GM19239 (cell line): Measurements from ENCODE around the gene C9.
A peak's percentile ranks its signal among the peaks of the same experiment; 100 is the strongest.
"Not testable (repeated sequence)": the region's sequence is repeated elsewhere in the genome, so short reads cannot be mapped to it uniquely, and the experiment has no call there.

Experiments used
- DNase-seq: peaks from one replicate; pipeline ENCODE4 v3.0.0; 2011; ENCODE audit warnings: low spot score; ENCODE audit not compliant: insufficient read length
- FAIRE-seq: peaks from 2 replicates; lab custom pipeline; 2011; peaks lifted over from hg19 to GRCh38; lab: Jason Lieb, UNC

C9 gene

DNA sequence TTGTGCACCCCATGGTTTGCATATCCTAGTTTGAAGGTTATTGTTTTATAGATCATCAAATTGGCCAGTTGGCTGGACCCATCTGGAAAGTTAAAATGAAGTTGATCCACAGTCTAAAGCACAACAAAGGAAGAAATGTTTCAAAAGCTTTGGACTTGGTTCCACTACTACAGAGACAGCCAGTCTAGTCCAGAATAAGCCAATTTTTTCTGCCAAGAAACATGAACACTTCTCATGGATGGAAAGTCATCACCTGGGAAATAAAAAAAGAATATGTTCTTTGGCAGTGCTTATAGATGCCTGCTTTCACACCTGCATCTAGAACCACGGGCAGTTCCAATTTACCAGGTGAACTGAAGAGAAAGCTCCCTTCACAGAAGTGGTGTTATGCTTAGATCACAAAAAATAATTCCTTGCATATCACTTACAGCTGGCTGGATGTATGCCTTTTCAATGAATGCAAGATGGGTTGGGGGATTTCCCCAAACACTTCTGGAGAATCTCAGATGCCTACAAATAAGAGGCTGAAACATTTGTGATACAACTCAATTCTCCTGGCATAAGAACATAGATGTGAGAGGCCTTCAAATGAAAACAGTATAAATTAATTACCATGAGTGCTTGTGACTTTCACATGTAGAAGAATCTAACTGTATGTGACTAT, 26.9 kb downstream of the C9 start:
- DNase-seq (no peak), FAIRE-seq (no peak)

DNA sequence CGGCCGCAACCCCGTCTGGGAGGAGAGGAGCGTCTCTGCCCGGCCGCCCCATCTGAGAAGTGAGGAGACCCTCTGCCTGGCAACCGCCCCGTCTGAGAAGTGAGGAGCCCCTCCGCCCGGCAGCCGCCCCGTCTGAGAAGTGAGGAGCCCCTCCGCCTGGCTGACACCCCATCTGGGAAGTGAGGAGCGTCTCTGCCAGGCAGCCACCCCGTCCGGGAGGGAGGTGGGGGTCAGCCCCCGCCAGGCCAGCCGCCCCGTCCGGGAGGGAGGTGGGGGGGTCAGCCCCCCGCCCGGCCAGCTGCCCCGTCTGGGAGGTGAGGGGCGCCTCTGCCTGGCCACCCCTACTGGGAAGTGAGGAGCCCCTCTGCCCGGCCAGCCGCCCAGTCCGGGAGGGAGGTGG, 30.0 kb downstream of the C9 start:
- not testable (repeated sequence) for DNase-seq, FAIRE-seq

DNA sequence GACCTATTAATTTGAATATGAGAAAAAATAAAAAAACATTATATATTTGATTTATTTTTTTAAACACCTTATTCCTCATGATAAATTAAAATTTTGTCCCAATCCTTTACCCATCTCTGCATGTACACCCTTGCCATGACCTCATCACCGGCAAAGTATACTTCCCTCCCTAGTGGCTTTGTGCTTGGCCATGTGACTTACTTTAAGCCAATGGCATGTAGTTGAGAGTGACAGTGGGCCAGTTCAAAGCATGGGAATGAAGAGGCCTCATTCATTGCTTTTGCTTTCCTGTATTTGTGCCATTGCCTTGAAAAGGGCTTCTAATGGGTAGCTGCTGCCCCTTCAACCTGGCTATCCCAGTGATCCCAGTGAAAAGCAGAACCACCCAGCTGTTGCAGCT, 31.2 kb downstream of the C9 start:
- FAIRE-seq, result no peak
- no peak for DNase-seq

- FAIRE-seq (no peak), DNase-seq (no peak)
These were observed 32.4 kb downstream of the C9 start for GRCh38 chr5:39331861-39332381.

GRCh38 chr5:39328731-39329130, 35.6 kb downstream of the C9 start:
- FAIRE-seq (no peak), DNase-seq (no peak)

- no peak for FAIRE-seq
These were observed 40.8 kb downstream of the C9 start for GRCh38 chr5:39323542-39323941.

GRCh38 chr5:39319395-39319794, 44.9 kb downstream of the C9 start:
- FAIRE-seq (no peak), DNase-seq (no peak)

More at GRCh38 chr5:39323542-39323941, 40.8 kb downstream of the C9 start:
- DNase-seq, result no peak

DNA sequence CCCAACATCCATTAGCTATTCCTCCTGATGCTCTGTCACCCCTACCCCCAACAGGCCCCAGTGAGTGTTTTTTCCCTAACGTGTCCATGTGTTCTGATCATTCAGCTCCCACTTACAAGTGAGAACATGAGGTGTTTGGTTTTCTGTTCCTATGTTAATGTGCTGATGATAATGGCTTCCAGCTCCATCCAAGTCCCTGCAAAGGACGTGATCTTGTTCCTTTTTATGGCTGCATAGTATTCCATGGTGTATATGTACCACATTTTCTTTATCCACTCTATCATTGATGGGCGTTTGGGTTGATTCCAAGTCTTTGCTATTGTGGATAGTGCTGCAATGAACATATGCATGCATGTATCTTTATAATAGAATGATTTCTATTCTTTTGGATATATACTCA, 47.8 kb downstream of the C9 start:
- DNase-seq, FAIRE-seq: not testable (repeated sequence)

DNA sequence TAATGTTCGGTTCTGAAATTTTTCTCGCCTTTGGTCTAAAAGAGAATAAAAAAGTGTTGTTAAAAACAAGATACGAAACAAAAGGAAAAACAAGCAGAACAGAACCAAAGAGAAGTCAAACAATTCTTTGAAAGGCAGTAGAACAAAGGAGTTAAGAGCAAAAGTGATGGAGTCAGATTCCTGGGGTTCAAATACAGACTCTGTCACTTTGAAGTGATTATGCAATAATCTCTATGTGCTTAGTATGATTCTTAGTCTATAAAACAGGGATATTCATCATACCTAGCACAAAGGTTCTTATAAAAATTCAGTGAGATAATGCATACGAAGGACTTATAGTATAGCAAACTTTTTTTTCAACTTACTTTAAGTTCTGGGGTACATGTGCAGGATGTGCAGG, 48.3 kb downstream of the C9 start:
- FAIRE-seq, result no peak
- DNase-seq, result no peak

DNA sequence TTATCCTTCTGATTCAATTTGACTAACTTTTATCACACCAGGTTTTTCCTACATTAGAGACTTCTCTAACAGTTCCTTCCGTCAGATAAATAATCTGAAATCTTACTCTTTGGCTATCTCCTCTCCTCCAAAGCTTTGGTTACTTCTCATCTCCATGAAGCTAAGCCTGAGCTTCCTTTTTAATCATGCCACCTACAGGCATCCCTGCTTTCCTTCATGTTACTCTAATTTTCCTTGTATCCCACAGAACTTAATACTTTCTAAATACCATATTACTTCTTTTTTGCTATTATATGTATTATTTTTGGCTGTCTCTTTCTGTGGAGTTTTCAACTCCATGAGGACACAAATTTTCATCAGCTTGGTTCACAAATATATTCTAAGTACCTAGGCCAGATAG, 49.7 kb downstream of the C9 start:
- no peak for DNase-seq

DNA sequence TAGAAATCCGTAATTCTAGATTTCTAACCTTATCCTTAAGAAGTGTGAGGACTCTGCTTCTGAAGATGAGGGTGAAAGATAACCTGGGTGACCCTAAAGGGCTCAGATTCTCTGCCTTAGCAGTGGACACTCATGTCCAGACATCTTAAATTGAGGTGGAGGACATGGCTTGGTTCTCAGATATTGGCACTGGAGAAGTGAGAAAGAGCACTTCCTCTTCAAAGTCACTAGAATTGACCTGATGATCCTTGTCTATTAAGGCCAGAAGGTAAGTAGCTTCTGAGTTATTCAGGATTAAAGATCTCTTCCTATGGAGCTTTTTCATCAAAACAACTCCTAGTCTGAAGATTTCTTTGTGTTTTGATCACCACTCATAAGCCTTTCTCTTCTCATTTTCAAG, 54.8 kb downstream of the C9 start:
- no peak for DNase-seq
- no peak for FAIRE-seq

More for the DNA sequence above, 49.7 kb downstream of the C9 start:
- FAIRE-seq, result no peak

- DNase-seq, result no peak
These were observed 61.8 kb downstream of the C9 start for GRCh38 chr5:39302472-39302871.

DNA sequence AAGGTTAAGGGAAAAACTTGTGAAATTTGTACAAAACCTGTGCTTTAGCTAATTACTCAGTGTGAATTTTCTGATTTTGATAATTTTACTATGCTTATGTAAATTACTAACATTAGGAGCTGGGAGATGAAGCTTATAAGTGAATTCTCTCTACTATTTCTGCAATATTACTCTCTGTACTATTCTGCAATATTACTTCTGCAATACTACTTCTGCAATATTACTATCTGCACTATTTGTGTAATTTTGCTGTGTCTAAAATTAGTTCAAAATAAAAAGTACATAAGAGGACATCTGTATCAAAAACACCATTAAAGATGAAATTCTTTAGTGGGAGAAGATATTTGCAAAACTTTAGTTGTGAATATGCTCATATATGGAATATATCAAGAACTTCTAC, 62.9 kb downstream of the C9 start:
- DNase-seq, result no peak
- FAIRE-seq, result no peak

More at GRCh38 chr5:39302472-39302871, 61.8 kb downstream of the C9 start:
- FAIRE-seq, result no peak

DNA sequence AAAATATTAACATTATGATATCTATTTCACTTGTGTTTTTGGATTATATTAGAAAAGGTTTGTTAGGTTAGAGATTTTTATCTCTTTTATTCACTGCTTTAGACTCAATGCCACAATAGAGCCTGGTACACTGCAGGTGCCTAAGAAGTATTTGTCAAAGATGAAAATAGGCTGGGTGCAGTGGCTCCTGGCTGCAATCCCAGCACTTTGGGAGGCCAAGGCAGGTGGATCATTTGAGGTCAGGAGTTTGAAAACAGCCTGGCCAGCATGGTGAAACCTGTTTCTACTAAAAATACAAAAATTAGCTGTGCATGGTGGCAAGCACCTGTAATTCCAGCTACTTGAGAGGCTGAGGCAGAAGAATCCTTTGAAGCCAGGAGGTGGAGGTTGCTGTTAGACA, 64.3 kb downstream of the C9 start:
- FAIRE-seq (no peak), DNase-seq (no peak)

DNA sequence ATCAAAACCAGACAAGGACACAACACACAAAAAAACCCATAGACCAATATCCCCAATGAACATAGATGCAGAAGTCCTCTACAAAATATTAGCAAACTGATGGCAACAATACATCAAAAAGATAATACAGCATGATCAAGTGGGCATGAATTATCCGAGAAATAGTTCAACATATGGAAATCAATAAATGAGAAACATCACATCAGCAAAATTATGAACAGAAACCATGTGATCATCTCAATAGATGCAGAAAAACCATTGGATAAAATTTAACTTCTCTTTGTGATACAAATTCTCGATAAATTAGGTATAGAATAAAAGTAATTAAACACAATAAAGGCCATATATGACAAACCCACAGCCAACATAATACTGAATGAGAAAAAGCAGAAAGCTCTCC, 69.6 kb downstream of the C9 start:
- FAIRE-seq, result no peak
- no peak for DNase-seq

DNA sequence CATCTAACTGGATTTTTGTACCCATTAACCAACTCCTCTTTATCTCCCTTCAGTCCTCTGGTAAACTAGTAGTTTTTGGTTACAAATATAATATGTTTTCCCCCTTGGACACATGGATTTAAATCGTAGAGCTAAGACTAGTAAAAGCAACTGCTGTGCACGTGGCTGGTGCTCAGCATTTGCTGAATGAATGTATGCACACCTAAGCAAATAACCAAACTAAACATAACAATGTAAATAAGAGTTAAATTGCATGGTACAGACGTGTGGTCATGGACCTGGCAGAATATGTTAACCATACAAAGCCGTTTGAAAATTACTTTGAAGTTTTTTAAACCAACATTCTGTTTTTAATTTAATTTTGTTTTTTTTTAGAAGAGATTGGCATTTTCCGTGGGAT, 79.7 kb downstream of the C9 start:
- DNase-seq (no peak), FAIRE-seq (no peak)

GRCh38 chr5:39283231-39283818, 81.0 kb downstream of the C9 start:
- DNase-seq (peak; percentile 40), FAIRE-seq (peak; percentile 91)

DNA sequence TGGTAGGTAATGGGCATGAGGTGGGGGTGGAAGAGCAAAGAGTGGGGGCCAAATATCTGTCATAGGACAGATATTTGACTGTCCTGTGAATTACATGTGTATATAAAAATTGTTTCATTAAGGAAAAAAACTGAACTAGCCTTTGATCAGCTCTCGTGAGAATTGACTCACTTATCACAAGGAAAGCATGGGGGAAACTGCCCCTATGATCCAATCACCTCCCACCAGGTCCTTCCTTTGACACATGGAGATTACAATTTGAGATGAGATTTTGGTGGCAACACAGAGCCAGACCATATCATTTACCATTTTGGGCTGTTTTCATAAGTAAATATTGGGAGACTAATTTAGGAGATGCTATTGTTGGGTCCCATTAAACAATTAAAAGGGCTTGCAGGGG, 81.7 kb downstream of the C9 start:
- FAIRE-seq, result no peak
- DNase-seq, result no peak

DNA sequence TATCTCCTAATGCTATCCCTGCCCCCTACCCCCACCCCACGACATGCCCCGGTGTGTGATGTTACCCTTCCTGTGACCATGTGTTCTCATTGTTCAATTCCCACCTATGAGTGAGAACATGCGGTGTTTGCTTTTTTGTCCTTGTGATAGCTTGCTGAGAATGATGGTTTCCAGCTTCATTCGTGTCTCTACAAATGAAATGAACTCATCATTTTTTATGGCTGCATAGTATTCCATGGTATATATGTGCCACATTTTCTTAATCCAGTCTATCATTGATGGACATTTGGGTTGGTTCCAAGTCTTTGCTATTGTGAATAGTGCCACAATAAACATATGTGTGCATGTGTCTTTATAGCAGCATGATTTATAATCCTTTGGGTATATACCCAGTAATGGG, 88.4 kb downstream of the C9 start:
- FAIRE-seq, DNase-seq: not testable (repeated sequence)

GRCh38 chr5:39274398-39275085, 89.8 kb downstream of the C9 start:
- FAIRE-seq (peak; percentile 90), DNase-seq (peak; percentile 40)

- FAIRE-seq (no peak), DNase-seq (no peak)
These were observed 90.9 kb downstream of the C9 start for GRCh38 chr5:39273314-39273954.
